H1 (cell line): Measurements from ENCODE around the gene WNT7A. TPM values are rescaled to one million over a fixed set of nuclear protein-coding genes. Genes with fewer than 3 reads are reported as not detected.

Experiments used
- CTCF ChIA-PET: fragments of 300-600 bp; sonication (Branson Sonifier 250); formaldehyde crosslinking; loops from one replicate; lab custom pipeline; 2021; ENCODE audit not compliant: partially characterized antibody; lab: Charles Lee
- POLR2A ChIA-PET: fragments of 300-600 bp; sonication (Branson Sonifier 250); formaldehyde crosslinking; loops from one replicate; lab custom pipeline; 2021; ENCODE audit warnings: inconsistent platforms; ENCODE audit not compliant: partially characterized antibody; lab: Charles Lee
- DNase-seq, 2 experiments: peaks; one replicate each; pipeline versions ENCODE4 v3.0.0 to v3.0.0-alpha.2; 2010 to 2022; ENCODE audit warnings: low spot score in 2 of 2, low read depth in 1 of 2, mixed read lengths in 1 of 2
- FAIRE-seq: peaks from 2 replicates; lab custom pipeline; 2011; peaks lifted over from hg19 to GRCh38; lab: Jason Lieb, UNC
- H2AFZ ChIP-seq: 2 replicates; pipeline ENCODE4 v1.8.1; 2012; ENCODE audit warnings: low read length, inconsistent platforms
- H2AK5ac ChIP-seq: 2 replicates; pipeline ENCODE4 v1.6.1; 2013; ENCODE audit warnings: low read depth, low read length
- H2BK120ac ChIP-seq: replicated peaks from 2 replicates; pipeline ENCODE3; 2013; ENCODE audit warnings: low read depth, low read length, inconsistent platforms
- H2BK12ac ChIP-seq: 2 replicates; pipeline ENCODE4 v1.6.1; 2013; ENCODE audit warnings: low read depth, low read length
- H2BK15ac ChIP-seq: 2 replicates; pipeline ENCODE4 v1.6.1; 2013; ENCODE audit warnings: low read length
- H2BK20ac ChIP-seq: 2 replicates; pipeline ENCODE4 v1.6.1; 2013; ENCODE audit warnings: low read length
- H2BK5ac ChIP-seq: 2 replicates; pipeline ENCODE4 v1.6.1; 2013; ENCODE audit warnings: low read depth, low read length
- H3K14ac ChIP-seq: 2 replicates; pipeline ENCODE4 v1.6.1; 2013; ENCODE audit warnings: inconsistent platforms; ENCODE audit not compliant: insufficient read length
- H3K18ac ChIP-seq: 2 replicates; pipeline ENCODE4 v1.6.1; 2013; ENCODE audit warnings: low read length; ENCODE audit errors: extremely low read depth
- H3K23ac ChIP-seq: 2 replicates; pipeline ENCODE4 v1.6.1; 2013; ENCODE audit warnings: inconsistent platforms; ENCODE audit not compliant: insufficient read length
- H3K23me2 ChIP-seq: 2 replicates; pipeline ENCODE4 v1.6.1; 2013; ENCODE audit warnings: low read depth, low read length
- H3K27ac ChIP-seq: 2 replicates; pipeline ENCODE4 v1.6.1; 2011; ENCODE audit warnings: low read depth, low read length, inconsistent platforms
- H3K27me3 ChIP-seq, 4 experiments: replicated peaks in 1 of 4; 1 replicate in 1 of 4; 2 replicates in 3 of 4; pipeline versions ENCODE4 v1.6.1 to v1.8.1; 2011 to 2013; ENCODE audit warnings: low read length in 3 of 4, mild to moderate bottlenecking in 3 of 4, inconsistent platforms in 2 of 4, mixed read lengths in 2 of 4, moderate library complexity in 1 of 4; ENCODE audit not compliant: control insufficient read depth in 3 of 4, insufficient read depth in 3 of 4; ENCODE audit errors: extremely low read depth in 1 of 4
- H3K36me3 ChIP-seq, 4 experiments: 2 replicates each; pipeline versions ENCODE4 v1.6.1 to v1.8.1; 2011 to 2013; ENCODE audit warnings: mild to moderate bottlenecking in 4 of 4, low read length in 3 of 4, moderate library complexity in 2 of 4, control low read depth in 1 of 4, inconsistent platforms in 1 of 4; ENCODE audit not compliant: insufficient read depth in 4 of 4, control insufficient read depth in 2 of 4
- H3K4ac ChIP-seq: replicated peaks from 2 replicates; pipeline ENCODE3; 2013; ENCODE audit warnings: low read length, low read depth, mixed read lengths, inconsistent platforms; ENCODE audit not compliant: insufficient read length
- H3K4me1 ChIP-seq, 4 experiments: replicated peaks in 1 of 4; 1 replicate in 1 of 4; 2 replicates in 3 of 4; pipeline versions ENCODE4 v1.6.1 to v1.8.1; 2011 to 2013; ENCODE audit warnings: low read length in 3 of 4, inconsistent platforms in 2 of 4, mixed read lengths in 1 of 4; ENCODE audit not compliant: insufficient read depth in 4 of 4, control insufficient read depth in 3 of 4
- H3K4me2 ChIP-seq, 2 experiments: 2 replicates each; pipeline versions ENCODE4 v1.6.1 to v1.8.1; 2011 to 2013; ENCODE audit warnings: low read depth in 2 of 2, low read length in 2 of 2, control low read depth in 1 of 2, inconsistent platforms in 1 of 2, mild to moderate bottlenecking in 1 of 2; ENCODE audit not compliant: insufficient read depth in 1 of 2
- H3K4me3 ChIP-seq, 4 experiments: fragments of 200-600, 300-600 bp in 1 of 4; sonication (generic), shearing (Covaris generic), sonication (Bioruptor Twin) in 1 of 4; 2 replicates each; pipeline versions ENCODE4 v1.5.1 to v1.8.1; 2011 to 2016; ENCODE audit warnings: low read length in 4 of 4, low read depth in 3 of 4, control low read depth in 2 of 4, inconsistent platforms in 2 of 4, mild to moderate bottlenecking in 2 of 4, mixed read lengths in 1 of 4, moderate library complexity in 1 of 4; ENCODE audit not compliant: insufficient read depth in 2 of 4; ENCODE audit errors: extremely low read depth in 1 of 4
- H3K56ac ChIP-seq: replicated peaks from 2 replicates; pipeline ENCODE3; 2013; ENCODE audit warnings: low read depth, mild to moderate bottlenecking, mixed read lengths, low read length, inconsistent platforms; ENCODE audit not compliant: insufficient read length
- H3K79me1 ChIP-seq: 2 replicates; pipeline ENCODE4 v1.6.1; 2013; ENCODE audit warnings: low read depth, low read length, control low read depth
- H3K79me2 ChIP-seq, 2 experiments: 2 replicates each; pipeline versions ENCODE4 v1.6.1 to v1.8.1; 2012 to 2013; ENCODE audit warnings: low read length in 2 of 2, mild to moderate bottlenecking in 2 of 2, inconsistent platforms in 1 of 2; ENCODE audit not compliant: insufficient read depth in 2 of 2, control insufficient read depth in 1 of 2
- H3K9ac ChIP-seq, 4 experiments: replicated peaks in 1 of 4; 1 replicate in 1 of 4; 2 replicates in 3 of 4; pipeline versions ENCODE4 v1.6.1 to v1.8.1; 2011 to 2013; ENCODE audit warnings: low read depth in 3 of 4, low read length in 3 of 4, control low read depth in 2 of 4, mild to moderate bottlenecking in 2 of 4, moderate library complexity in 2 of 4, inconsistent platforms in 1 of 4; ENCODE audit errors: extremely low read depth in 1 of 4
- H3K9me3 ChIP-seq, 2 experiments: 2 replicates each; pipeline versions ENCODE4 v1.6.1 to v1.8.1; 2012 to 2013; ENCODE audit warnings: mild to moderate bottlenecking in 2 of 2, moderate library complexity in 2 of 2, control low read depth in 1 of 2, inconsistent platforms in 1 of 2, low read depth in 1 of 2, low read length in 1 of 2, mixed read lengths in 1 of 2; ENCODE audit not compliant: insufficient read depth in 2 of 2
- H4K20me1 ChIP-seq, 2 experiments: replicated peaks in 1 of 2; 2 replicates each; pipeline versions ENCODE3 to v1.8.1; 2011 to 2013; ENCODE audit warnings: inconsistent platforms in 2 of 2, low read length in 2 of 2, mild to moderate bottlenecking in 1 of 2; ENCODE audit not compliant: insufficient read depth in 2 of 2, control insufficient read depth in 1 of 2
- H4K5ac ChIP-seq: 2 replicates; pipeline ENCODE4 v1.6.1; 2013; ENCODE audit warnings: low read length, low read depth, mixed read lengths, inconsistent platforms; ENCODE audit not compliant: insufficient read length
- H4K8ac ChIP-seq: 2 replicates; pipeline ENCODE4 v1.8.0; 2013; ENCODE audit warnings: mild to moderate bottlenecking, moderate library complexity, low read length, inconsistent platforms; ENCODE audit not compliant: insufficient read depth; ENCODE audit errors: extremely low read depth
- H4K91ac ChIP-seq: replicated peaks from 2 replicates; pipeline ENCODE3; 2013; ENCODE audit warnings: low read length, mixed read lengths, inconsistent platforms; ENCODE audit not compliant: insufficient read length
- BACH1 ChIP-seq: IDR thresholded peaks from 2 replicates; pipeline ENCODE4 v1.6.1; 2012; ENCODE audit warnings: low read length, improper control_type of control experiment
- CTBP2 ChIP-seq: IDR thresholded peaks from 2 replicates; pipeline ENCODE4 v1.7.0; 2011; ENCODE audit warnings: borderline replicate concordance, mild to moderate bottlenecking, moderate library complexity, mixed read lengths, low read length; ENCODE audit not compliant: insufficient read depth, insufficient read length
- CTCF ChIP-seq, 3 experiments: IDR thresholded peaks; 1 replicate in 2 of 3; 2 replicates in 1 of 3; pipeline versions ENCODE4 v1.5.1 to v1.6.1; 2011; ENCODE audit warnings: low read length in 3 of 3, mild to moderate bottlenecking in 3 of 3, inconsistent platforms in 2 of 3, low read depth in 1 of 3, moderate library complexity in 1 of 3; ENCODE audit not compliant: insufficient read depth in 1 of 3; ENCODE audit errors: control extremely low read depth in 1 of 3
- JUND ChIP-seq: IDR thresholded peaks from 2 replicates; pipeline ENCODE4 v1.6.1; 2011; ENCODE audit warnings: mild to moderate bottlenecking, improper control_type of control experiment, low read length
- SP4 ChIP-seq: IDR thresholded peaks from 2 replicates; pipeline ENCODE4 v1.6.1; 2012; ENCODE audit warnings: low read length, inconsistent platforms
- TBP ChIP-seq: IDR thresholded peaks from 2 replicates; pipeline ENCODE4 v1.6.1; 2011; ENCODE audit warnings: low read depth, low read length, improper control_type of control experiment
- YY1 ChIP-seq: IDR thresholded peaks from 2 replicates; pipeline ENCODE4 v1.6.1; 2011; ENCODE audit warnings: low read depth, mild to moderate bottlenecking, low read length
- WGBS, 2 experiments: shearing (Covaris generic) in 1 of 2; methylation state at CpG; one replicate each; pipeline versions ENCODE4 v1.1.6 to v1.1.7; 2013 to 2015; ENCODE audit warnings: low lambda C conversion rate in 2 of 2, mixed read lengths in 2 of 2, inconsistent platforms in 1 of 2, low coverage in 1 of 2, missing lambda C conversion rate in 1 of 2; ENCODE audit not compliant: insufficient replicate concordance in 2 of 2, insufficient coverage in 1 of 2, insufficient read length in 1 of 2; ENCODE audit errors: extremely low coverage in 1 of 2, missing lambda C conversion rate in 1 of 2; 5-methylcytosine and 5-hydroxymethylcytosine counted together
- polyA plus RNA-seq, 7 experiments: library from polyadenylated mRNA; depleted of rRNA in 3 of 7; stranded (reverse) in 5 of 7; unstranded in 2 of 7; fragments of >200 nt in 5 of 7; fragments of 200-250 nt in 2 of 7; gene quantifications; 1 replicate in 5 of 7; 2 replicates in 1 of 7; 4 replicates in 1 of 7; pipeline versions ENCODE4 v1.2.1 to v1.2.3, GENCODE V29; 2011 to 2013; ENCODE audit warnings: missing spikeins in 2 of 7, mixed read lengths in 2 of 7
- total RNA-seq: library from RNA; stranded (reverse); fragmentation: NEBNext Ultra II Directional; extraction: Animal tissue kit (Norgen Biotek cat#: 25700); gene quantifications from 2 replicates; pipeline ENCODE4 v1.2.1, GENCODE V29; 2021

Gene WNT7A
- total and polyA plus RNA-seq, 2 of the 8 experiments (the other 6 are each of a cell fraction or from before 2014, with no cell fraction given): 0.02 TPM; not detected in 1

GRCh38 chr3:13895155-13896105 lies 15.6 kb upstream of the WNT7A start:
- H3K23ac ChIP-seq: no peak overlapping the region
- no peak overlapping the region for H3K56ac ChIP-seq
- H4K20me1 ChIP-seq: peaks cover 0 to 2% of the 10 kb centered on the region in 2 experiments
- no peak overlapping the region for H3K27ac ChIP-seq
- peak overlapping the region; percentile 44; the same call in 1 of the 2 replicates for H2BK5ac ChIP-seq
- H3K4ac ChIP-seq: no peak overlapping the region
- peaks cover 0 to 13% (median 8%) of the 10 kb centered on the region in 4 experiments; a peak in 4 of 7 replicates for H3K4me1 ChIP-seq
- H3K79me2 ChIP-seq: no peaks in the 10 kb centered on the region
- ChIA-PET POLR2A (interaction anchor here (1.2 to 4.9 kb wide), 6 partner anchors 219 to 321 kb away, joined by 3 to 46 read pairs (median 4); partner anchors contain the start of genes CHCHD4, LSM3 and TMEM43), CTCF (interaction anchor here (0.6 to 6.1 kb wide), 24 partner anchors 10 to 366 kb away, joined by 3 to 123 read pairs (median 6); partner anchors contain the start of genes CHCHD4 and TMEM43)
- no peak overlapping the region for H3K14ac ChIP-seq
- H2BK12ac ChIP-seq: peak overlapping the region; percentile 75; the same call in 1 of the 2 replicates
- H3K79me1 ChIP-seq: no peaks in the 10 kb centered on the region
- H2BK15ac ChIP-seq: 0 out of 2 replicates have a peak overlapping the region, but pooled peaks have one; percentile 29
- no peak overlapping the region for H2AK5ac ChIP-seq
- peaks cover 8% of the 10 kb centered on the region; the same call in 1 of the 2 replicates for H3K23me2 ChIP-seq
- H4K5ac ChIP-seq: peak overlapping the region; percentile 16
- H2BK120ac ChIP-seq: no peak overlapping the region
- no peak overlapping the region for H4K91ac ChIP-seq
- no peaks in the 10 kb centered on the region for H3K36me3 ChIP-seq
- peaks cover 8 to 24% (median 20%) of the 10 kb centered on the region in 4 experiments for H3K27me3 ChIP-seq
- peak overlapping the region; percentile 48 for H3K18ac ChIP-seq
- H3K9me3 ChIP-seq: peaks cover under 1 to 10% of the 10 kb centered on the region in 2 experiments; a peak in 1 of 4 replicates
- H3K4me2 ChIP-seq: peak overlapping the region; percentile 77 to 93
- H4K8ac ChIP-seq: peak overlapping the region; percentile 83
- DNase-seq (peak; percentile 82 to 98), FAIRE-seq (no peak)
- peak overlapping the region; percentile 86; the same call in 1 of the 2 replicates for H2AFZ ChIP-seq
- 3% methylated on average over 80 of the region's 86 CpGs; no CpG with 5 or more reads in 1 of the 2 experiments for WGBS, 2 experiments
- H2BK20ac ChIP-seq: no peak overlapping the region
- H3K4me3 ChIP-seq: peak overlapping the region; percentile 57 to 79 (median 64)
- H3K9ac ChIP-seq: peak overlapping the region in 3 of 4 experiments; percentile 28 to 39 (median 29); a peak in 4 of 7 replicates
- TF ChIP-seq BACH1: no peak
- no peak for TF ChIP-seq TBP
- TF ChIP-seq SP4: no peak
- TF ChIP-seq CTBP2: no peak
- no peak for TF ChIP-seq JUND
- no peak for TF ChIP-seq YY1
- TF ChIP-seq CTCF (IDR thresholded peaks at IDR 0.05; ENCODE audit: control extremely low read depth in 1 of 3, insufficient read depth in 1 of 3, low read depth in 1 of 3, low read length in 3 of 3): no peak
